Measurements from ENCODE around the gene COX8A.

COX8A gene

GRCh38 chr11:64003807-64004589 lies 29.6 kb downstream of the COX8A start:
- DNase-seq = no peak

- DNase-seq = no peak
These were observed 30.2 kb downstream of the COX8A start for GRCh38 chr11:64004590-64004984.

GRCh38 chr11:64005691-64006090 lies 31.3 kb downstream of the COX8A start:
- DNase-seq = no peak

GRCh38 chr11:64006398-64006797 lies 32.0 kb downstream of the COX8A start:
- no peak for DNase-seq

GRCh38 chr11:64007160-64007628 lies 32.8 kb downstream of the COX8A start:
- DNase-seq = no peak

GRCh38 chr11:64007629-64008282 lies 33.3 kb downstream of the COX8A start:
- DNase-seq = no peak

GRCh38 chr11:64008283-64008913 lies 34.0 kb downstream of the COX8A start:
- DNase-seq = no peak

GRCh38 chr11:64008914-64009633 lies 34.7 kb downstream of the COX8A start:
- DNase-seq = no peak

- DNase-seq = no peak
These were observed 35.3 kb downstream of the COX8A start for GRCh38 chr11:64009710-64010109.

- DNase-seq = no peak
These were observed 36.4 kb downstream of the COX8A start for GRCh38 chr11:64010783-64011182.

GRCh38 chr11:64011371-64011770 lies 37.0 kb downstream of the COX8A start:
- DNase-seq = no peak

GRCh38 chr11:64013141-64013896 lies 38.9 kb downstream of the COX8A start:
- no peak for DNase-seq

GRCh38 chr11:64014356-64014755 lies 39.9 kb downstream of the COX8A start:
- no peak for DNase-seq

GRCh38 chr11:64015510-64015909 lies 41.1 kb downstream of the COX8A start:
- DNase-seq = no peak

GRCh38 chr11:64015935-64016845 lies 41.8 kb downstream of the COX8A start:
- no peak for DNase-seq

GRCh38 chr11:64017945-64018224 lies 43.5 kb downstream of the COX8A start:
- DNase-seq = no peak

GRCh38 chr11:64018310-64018709 lies 43.9 kb downstream of the COX8A start:
- DNase-seq = no peak

- no peak for DNase-seq
These were observed 45.0 kb downstream of the COX8A start for GRCh38 chr11:64019106-64020037.

- no peak for DNase-seq
These were observed 46.7 kb downstream of the COX8A start for GRCh38 chr11:64020976-64021756.

- no peak for DNase-seq
These were observed 47.3 kb downstream of the COX8A start for GRCh38 chr11:64021757-64022093.
